Fibroblast of mammary gland (primary cell): ENCODE results near the gene AACS.

Source experiments
- DNase-seq: peaks from one replicate; pipeline ENCODE4 v3.0.0-alpha.2; 2010; ENCODE audit warnings: low read depth
- H3K4me3 ChIP-seq: 2 replicates; pipeline ENCODE4 v1.5.1; 2011; ENCODE audit warnings: low read depth, mild to moderate bottlenecking, low read length, moderate library complexity; ENCODE audit not compliant: control insufficient read depth
- TF ChIP-seq, protein P1 (sequence below): conservative IDR thresholded peaks from 2 replicates; pipeline ENCODE4 v1.5.1; 2011; ENCODE audit warnings: low read depth, low read length, inconsistent platforms; ENCODE audit not compliant: control insufficient read depth, insufficient read depth

Gene AACS

DNA sequence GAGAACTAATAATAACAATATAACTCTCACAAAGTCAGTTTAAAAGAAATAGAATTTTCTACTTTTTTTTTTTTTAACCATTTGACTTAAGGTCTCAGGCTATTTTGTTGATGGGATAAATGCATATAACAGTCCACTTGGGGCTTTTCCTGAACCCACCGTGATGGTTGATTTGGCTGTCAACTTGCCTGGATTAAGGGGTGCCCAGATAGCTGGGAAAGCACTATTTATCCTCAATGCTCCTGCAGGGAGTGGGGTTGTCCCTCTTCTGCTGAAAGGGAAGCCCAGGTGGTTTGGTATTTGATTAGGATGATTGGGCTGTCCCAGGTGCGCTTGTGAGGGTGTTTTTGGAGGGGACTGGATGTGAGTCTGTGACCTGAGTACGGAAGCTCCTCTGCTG lies 114.9 kb downstream of the AACS start:
- DNase-seq: no peak
- TF ChIP-seq, protein P1, sequence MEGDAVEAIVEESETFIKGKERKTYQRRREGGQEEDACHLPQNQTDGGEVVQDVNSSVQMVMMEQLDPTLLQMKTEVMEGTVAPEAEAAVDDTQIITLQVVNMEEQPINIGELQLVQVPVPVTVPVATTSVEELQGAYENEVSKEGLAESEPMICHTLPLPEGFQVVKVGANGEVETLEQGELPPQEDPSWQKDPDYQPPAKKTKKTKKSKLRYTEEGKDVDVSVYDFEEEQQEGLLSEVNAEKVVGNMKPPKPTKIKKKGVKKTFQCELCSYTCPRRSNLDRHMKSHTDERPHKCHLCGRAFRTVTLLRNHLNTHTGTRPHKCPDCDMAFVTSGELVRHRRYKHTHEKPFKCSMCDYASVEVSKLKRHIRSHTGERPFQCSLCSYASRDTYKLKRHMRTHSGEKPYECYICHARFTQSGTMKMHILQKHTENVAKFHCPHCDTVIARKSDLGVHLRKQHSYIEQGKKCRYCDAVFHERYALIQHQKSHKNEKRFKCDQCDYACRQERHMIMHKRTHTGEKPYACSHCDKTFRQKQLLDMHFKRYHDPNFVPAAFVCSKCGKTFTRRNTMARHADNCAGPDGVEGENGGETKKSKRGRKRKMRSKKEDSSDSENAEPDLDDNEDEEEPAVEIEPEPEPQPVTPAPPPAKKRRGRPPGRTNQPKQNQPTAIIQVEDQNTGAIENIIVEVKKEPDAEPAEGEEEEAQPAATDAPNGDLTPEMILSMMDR: no peak
- no peak overlapping the region for H3K4me3 ChIP-seq

DNA sequence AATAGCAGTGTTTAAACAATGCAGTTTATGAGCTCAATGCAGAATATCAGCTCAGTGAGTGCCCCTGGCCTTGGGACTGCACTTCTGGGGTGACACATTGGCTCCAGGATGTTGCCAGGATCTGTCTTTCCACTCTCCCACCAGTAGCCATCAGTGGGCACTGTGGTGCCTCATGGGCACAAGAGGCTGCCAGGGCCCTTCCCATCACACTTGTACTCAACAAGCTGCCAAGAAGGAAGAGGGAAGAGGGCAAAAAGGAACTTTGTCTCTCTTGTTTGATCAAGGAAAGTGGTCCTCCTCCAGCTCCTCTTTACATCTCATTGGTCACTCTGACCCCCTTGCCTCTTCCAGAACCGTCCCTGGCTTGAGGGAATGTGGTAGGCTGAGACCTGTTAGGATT lies 115.9 kb downstream of the AACS start:
- no peak overlapping the region for H3K4me3 ChIP-seq
- TF ChIP-seq, protein P1: no peak
- DNase-seq: no peak

DNA sequence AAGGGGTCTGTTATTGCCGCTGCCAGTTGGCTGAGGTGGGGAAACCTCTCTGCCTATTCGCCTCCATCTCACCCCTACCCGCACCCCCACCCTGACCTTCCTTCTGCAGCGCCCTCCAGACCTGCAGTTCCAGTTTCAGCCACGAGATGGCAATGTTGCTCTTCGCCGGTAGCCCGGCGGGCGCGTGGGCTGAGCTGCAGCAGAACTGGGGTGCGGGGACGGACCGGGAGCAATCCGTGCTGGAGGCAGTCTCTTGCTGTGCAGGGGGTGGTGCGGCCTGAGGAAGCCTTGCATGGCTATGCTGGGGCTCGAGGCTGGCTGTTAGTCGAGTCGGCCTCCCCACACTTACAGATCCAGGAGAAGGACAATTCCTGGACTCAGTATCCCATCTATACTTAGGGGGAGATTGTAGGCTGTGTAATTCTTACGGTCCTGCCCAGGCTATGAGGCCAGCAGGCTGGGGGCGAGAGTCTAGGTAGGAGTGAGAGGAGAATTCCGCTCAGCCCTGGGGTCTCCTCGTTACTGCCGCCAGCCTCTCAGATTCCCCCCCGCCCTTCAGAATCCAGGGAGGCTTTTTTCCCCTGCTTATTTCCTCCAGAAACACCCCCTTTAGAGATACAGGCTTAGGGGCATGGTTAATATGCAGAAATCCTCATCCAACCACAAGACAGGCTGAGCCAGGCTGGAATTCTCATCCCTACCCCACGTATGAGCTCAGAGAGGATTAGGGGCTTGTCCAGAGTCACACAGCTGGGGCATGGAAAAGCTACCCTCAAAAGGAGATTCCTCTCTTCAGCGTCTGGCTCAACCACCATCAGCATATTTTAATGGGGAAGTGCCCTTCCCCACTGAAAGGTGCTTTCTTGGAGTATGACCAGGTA lies 118.2 kb downstream of the AACS start:
- peak; percentile 62 for DNase-seq
- TF ChIP-seq, protein P1: peak; percentile 98
- no peak overlapping the region for H3K4me3 ChIP-seq

DNA sequence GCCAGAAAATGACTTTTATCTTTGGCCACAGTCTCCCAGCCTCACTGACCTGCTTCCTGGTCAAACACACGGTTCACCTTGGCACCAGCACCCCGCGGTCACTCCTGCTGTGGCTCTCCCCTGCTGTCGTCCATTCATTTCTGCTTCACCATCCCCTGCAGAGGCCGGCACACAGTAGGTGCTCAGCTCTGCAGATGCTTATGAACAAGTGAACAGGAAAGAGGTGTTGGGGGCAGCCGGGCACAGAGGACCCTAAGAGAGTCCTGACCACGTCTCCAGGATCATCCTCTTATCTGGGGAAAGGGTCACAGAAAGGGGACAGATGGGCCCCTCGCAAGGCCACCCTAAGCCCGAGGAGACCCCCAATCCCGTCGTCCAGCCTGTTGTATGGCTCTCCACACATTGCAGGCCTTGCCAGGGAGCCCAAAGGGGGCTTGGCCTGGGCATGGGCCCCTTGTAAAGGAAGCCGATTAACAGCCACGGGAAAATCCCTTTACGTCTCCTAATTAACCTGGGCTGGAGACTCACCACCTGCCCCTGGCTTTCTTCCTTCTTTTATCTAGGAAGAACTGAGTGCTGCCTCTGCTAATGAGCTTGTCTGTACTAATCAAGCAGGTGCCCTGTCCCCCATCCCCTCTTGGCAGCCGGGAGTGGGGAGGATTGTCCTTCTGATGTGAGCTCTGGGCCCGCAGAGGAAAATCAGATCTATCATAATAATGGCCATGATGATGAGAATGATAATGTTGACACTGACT lies 119.2 kb downstream of the AACS start:
- TF ChIP-seq, protein P1: no peak
- no peak for DNase-seq
- no peak overlapping the region for H3K4me3 ChIP-seq

DNA sequence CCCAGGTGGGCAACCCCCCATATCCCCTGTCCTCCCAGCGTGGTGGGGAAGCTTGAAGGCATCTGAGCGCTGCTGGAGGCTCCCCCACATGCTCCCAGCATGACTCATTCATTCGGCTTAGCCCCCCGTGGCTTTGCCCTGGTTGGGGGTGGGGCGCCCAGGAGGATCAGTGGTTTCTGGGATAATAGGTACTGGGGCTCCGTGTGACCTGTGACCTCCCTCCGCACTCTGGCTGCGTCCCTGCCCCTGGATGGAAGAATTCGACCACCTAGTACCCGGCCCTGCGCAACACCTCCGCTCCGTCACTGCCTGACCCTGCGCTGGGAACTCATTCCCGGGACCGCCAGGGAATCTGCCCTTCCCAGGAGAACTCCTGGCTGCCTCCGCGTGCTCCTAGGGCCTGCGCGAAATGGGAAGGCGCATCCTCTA lies 120.1 kb downstream of the AACS start:
- no peak for DNase-seq
- TF ChIP-seq, protein P1: no peak
- H3K4me3 ChIP-seq: no peak overlapping the region

DNA sequence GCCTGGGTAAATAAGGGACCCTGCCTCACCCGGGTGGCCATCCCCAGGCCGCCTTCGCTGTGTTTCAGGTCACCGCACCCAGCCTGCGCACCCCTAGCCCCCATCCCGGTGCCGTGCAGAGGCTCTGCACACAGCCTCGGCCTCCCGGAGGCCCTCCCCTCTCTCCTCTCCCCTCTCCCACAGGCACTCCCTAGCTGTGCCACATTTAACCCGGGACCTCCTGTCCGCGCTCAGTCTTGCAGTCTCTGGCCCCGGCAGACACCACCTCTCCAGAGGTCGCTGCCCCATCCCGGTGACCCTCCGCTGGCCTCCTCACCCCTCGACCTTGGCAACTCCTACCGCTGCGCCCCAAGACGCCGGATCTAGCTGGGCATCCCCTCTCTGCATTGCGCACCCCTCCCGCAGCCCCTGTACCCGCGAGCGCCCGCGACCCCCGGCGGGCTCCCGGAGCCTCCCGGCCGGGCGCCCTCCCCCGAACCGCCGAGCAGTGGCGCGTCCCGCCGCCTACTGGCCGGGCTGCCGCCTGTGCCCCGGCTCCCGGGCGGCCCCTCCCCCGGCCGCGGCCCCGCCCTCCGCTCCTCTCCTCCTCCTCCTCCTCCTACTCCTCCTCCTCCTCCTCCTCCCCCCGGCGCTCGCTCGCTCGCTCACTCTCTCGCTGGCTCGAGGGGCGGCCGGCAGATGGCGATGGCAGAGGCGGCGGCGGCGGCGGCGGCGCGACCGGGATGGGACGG lies 120.7 kb downstream of the AACS start, which contains the start of gene TMEM132B:
Gene TMEM132B (plus strand): TSS at position 647 of the 731 bp plus-strand sequence.
- H3K4me3 ChIP-seq: peak within 1 kb of the TSS; percentile 20
- peak; percentile 52 for DNase-seq
- TF ChIP-seq, protein P1: no peak
